Stimulated activated CD4-positive, alpha-beta T cell treated with anti-CD3 and anti-CD28 coated beads, Interleukin-1b, Interleukin-23, amount 100 ng/mL, for 1 hour (primary cell): ENCODE data around the gene SERINC5.
"Not testable (repeated sequence)": the region's sequence is repeated elsewhere in the genome, so short reads cannot be mapped to it uniquely, and the experiment has no call there.

ENCODE experiments used
- DNase-seq, 2 donors: peaks; one replicate each; pipeline ENCODE4 v3.0.0-alpha.2; 2020; ENCODE audit warnings: low read depth in 2 of 2

Gene SERINC5

DNA sequence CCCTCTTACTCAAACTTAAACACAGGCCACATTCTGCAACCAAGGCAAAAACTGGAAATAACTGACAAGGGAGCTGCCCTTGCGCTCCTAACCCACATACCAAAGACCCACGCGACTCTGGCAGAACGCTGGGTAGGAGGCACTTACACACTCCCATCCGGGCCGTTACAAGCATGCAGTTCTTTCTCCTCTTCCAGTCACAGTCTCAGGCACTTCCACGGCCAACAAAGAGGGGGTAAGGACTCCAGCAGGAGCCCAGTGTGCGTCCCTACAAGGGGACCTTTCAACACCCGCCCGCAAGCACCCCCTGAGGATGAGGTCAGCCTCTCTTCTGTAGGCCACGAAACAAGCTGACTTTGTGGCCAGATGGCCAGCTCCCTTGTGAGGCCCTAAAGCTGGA is 57.4 kb downstream of the SERINC5 start:
- DNase-seq: no peak

DNA sequence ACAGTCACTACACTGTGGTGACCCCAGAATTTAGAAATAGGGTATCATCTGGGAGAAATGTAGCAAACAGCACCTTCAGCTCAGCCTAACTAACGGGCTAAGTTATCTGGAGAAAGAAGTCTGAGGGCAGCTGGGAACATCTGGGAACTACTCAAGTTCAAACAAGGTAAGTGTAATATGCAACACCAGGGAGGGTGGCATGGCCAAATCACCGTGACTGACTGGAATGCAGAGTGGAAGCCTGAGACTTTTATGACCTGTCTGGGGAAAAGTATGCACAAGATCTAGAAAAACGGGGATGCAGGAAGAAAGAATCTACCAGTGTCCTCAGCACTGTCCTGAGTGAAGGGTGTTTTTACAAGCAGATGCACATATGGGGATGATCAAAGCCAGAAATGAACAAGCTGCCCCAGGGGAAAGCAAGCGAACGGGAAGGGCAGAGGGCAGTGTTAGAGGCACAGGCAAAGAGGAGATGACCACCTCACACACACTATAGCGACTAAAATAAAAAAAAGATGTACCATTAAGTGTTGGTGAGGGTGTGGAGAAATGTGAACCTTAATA is 59.9 kb downstream of the SERINC5 start:
- DNase-seq: no peak

DNA sequence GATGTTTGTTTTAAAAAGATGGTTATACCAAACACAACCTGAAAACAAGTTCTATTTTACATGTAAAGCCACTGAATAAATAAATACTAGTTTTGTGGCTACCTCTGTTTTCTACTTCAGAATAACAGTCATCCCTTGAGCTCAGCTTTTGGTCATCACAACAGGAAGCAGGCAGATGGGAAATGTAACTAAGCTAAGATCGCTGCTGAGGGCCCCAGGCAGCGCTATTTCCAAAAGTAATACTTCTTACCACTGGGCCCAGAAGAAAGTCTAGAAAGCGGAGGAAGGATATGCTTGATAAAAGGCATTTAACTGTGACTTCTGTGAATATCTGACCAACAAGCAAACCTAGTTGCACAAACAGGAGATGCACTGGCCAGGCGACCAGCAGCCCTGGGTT is 61.4 kb downstream of the SERINC5 start:
- no peak for DNase-seq

DNA sequence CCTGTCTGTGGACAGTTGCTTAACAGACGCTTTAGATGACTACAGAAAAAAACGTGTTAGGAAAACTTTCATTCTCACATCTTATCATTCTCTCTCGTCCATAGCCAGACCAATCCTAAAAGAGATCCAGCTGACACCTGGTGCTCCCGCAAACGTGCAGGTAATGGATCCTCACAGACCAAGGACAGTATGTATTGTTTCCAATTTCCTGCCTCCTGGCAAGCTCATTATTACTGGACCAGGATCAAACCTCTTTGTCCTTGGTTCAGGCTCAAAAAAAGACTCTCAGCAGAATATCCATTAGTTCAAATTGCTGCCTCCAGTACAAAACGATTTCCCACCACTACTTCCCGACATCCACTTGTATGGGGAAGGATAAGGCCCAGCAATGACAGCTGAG is 62.4 kb downstream of the SERINC5 start:
- DNase-seq: no peak

DNA sequence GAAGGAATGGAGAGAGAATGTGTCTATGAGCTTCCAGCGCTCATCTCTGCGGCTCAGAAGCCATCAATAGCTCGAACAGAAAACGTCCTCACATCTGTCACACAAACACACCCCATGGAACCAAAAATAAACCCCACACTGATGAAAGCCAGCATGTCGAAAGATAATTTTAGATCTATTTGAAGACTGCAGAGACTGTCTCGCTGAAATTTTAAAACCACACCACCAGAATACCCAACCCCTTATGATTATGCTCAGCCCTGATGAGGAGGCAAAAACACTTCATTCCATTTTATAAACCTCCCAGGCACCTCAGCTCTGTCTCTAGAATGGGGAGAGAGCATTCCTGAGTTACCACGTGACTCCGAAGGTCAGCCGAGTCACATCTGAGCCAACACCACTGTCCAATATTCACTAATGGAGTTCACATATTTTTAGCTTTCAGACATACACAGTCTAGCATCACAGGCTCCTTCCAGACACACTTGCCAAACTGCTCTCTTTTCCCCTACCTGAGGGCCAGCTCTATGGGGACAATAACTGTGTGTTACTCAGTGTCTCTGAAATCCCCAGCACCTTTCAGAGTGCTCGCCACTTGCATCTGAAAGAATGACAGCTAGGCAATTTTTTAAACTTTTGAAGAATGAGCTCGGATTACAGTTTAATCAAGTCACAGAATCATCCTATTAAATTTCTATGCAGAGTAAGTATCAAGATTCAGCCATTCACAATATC is 63.2 kb downstream of the SERINC5 start:
- no peak for DNase-seq

DNA sequence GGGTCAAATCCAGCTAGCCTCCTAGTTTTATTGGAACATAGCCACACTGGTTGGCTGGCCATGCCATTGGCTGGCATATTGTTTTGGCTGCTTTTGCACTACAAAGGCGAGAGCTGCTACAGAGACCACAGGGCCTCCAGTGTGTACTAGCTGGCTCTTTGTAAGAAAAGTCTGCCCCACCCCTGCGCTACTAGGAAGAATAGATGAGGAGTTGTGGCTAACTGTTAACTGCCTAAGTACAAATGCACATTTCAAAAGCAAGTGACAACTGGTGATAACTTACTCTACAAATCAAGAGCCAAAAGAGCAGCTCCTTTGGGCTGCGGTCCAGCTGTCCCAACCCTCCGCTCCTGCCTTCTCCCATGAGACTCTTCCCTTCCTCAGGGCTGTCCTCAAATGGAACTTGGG is 63.9 kb downstream of the SERINC5 start:
- DNase-seq: no peak

DNA sequence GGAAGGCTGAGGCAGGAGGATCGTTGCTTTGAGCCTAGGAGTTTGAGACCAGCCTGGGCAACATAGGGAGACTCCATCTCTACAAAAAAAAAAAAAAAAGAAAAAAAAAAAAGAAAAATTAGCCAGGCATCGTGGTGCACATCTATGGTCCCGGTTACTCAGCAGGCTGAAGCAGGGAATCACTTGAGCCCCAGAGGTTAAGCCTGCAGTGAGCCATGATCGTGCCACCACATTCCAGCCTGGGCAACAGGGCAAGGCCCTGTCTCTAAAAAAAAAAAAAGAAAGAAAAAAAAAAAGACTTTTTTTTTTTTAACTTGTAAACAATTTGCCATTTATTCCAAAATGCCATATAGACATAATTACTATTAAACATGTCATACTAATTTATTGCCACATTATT is 64.5 kb downstream of the SERINC5 start:
- DNase-seq: no peak

DNA sequence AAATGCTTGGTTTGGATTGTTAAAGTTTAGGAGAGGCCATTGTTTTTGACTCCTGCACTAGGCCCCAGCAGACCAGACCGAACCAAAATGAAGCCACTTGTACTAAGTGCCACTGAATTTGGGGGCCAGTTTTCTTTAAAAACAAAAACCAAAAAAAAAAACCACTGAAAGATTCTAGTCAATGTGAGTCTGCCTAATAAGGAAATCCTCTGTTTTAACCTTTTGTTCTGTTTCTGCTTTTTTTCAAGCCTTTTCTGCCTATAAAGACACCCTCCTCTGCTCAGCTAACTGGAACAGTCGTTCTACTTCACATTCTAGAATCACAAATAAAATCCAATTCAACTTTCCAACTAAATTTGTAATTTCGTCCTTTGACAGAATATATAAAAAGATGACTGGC is 64.9 kb downstream of the SERINC5 start:
- no peak for DNase-seq

DNA sequence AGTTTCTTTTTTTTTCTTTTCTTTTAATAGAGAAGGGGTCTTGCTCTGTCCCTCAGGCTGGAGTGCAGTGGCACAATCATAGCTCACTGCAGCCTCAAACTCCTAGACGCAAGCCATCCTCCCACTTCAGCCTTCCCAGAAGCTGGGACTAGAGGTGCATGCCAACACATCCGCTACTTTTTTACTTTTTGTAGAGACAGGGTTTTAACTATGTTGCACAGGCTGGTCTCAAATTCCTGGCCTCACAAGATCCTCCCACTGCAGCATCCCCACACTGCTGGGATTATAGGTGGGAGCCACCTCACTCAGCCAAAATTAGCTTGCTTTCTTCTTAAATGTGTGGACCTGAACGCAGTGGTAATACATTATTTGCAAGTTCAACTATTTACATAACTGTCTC is 66.1 kb downstream of the SERINC5 start:
- no peak for DNase-seq

DNA sequence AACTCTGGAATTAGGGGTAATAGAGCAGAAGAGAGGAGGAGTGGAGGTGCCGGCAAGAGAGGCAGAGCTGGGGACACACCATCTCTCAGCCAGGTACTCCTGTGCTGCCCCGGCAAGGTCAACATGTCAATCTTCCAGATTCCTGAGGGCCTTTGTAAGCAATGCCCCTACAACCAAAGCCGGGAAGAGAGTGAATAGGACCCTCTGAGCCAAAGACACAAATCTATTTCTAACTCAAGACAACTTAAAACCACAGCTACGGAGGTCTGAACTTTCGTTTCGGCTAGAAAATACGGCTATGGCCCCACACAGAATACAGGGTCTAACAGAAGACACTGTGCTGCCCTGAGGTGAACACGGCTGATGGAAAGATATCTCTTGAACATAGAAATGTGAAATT is 66.6 kb downstream of the SERINC5 start:
- DNase-seq: no peak

DNA sequence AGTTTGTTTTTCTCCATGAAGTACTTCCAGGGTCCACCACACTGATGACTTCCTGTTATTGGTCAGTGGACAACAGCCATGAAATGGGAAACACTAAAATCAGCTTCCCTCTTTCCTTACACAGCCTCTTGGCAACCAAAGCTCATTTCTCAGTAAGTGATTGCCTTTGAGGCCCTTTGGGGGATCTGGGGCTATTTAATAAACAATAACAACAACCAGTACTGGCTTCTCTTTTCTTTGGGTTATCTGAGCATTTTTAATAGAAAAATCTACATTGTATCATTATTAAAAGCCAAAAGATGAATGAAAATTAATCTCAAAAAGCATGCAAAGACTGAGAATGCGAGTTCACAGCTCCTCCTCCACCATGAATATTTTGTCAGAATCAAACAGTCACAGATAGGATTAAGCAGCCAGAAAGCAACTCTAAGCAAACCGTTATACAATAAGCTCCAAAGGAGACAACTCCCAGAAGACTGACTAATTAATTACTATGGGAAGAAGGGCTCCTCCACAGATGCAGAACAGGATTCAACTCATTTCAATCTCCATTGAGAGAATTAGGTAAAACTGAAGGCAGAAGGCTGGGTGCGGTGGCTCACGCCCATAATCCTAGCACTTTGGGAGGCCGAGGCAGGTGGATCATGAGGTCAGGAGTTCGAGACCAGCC is 68.3 kb downstream of the SERINC5 start:
- DNase-seq: no peak

DNA sequence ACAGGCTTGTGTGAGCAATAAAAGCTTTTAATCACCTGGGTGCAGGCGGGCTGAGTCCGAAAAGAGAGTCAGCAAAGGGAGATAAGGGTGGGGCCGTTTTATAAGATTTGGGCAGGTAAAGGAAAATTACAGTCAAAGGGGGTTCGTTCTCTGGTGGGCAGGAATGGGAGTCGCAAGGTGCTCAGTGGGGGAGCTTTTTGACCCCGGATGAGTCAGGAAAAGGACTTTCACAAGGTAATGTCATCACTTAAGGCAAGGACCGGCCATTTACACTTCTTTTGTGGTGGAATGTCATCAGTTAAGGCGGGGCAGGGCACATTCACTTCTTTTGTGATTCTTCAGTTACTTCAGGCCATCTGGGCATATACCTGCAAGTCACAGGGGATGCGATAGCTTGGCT is 70.3 kb downstream of the SERINC5 start:
- DNase-seq: not testable (repeated sequence)

DNA sequence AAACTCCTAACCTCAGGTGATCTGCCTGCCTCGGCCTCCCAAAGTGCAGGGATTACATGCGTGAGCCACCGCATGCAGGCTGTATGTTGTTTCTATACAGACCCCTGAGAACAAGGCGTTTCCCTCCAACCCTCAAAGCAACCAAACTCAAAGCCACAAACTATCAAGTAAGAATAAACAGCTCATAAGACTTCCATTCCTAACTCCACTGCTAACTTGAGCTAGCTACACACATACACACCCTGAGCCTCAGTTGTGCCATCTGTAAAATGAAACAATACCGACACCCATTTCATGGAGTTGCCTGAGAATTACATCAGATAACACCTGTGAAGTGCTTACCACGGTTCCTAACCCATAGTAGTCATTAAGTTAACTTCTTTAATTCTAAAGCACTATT is 70.8 kb downstream of the SERINC5 start:
- no peak for DNase-seq

DNA sequence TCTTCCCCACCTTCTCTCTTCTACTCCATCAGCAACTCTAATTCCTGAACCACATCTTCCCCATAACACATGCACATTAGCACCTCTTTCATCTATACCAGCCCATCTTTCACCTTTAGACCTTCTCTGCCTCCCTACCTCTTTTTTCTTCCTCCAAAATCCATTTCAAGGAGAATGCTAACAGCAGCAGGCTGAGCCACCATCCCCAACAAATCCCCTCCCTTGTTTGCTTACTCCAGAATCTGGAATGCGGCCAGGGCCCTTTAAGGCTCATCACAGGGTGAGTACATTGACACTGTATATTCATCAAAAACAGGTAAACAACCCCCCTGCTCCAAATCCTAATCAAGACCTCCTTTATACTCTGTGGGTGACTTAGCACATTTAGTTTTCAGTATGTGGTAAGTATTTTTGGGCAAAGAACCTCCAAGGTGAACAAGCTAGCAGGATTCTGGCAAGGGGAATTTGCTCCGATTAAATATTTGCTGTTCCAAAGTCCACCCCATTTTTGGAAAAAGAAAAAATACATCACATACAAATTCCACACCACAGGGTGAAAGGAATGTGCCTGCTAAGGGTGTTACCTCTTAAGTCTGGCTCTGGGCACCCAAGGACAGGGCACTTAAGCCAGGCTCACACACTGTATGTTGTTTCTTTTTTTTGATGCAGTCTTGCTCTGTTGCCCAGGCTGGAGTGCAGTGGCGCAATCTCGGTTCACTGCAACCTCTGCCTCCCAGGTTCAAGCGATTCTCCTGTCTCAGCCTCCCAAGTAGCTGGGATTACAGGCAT is 71.4 kb downstream of the SERINC5 start:
- no peak for DNase-seq

DNA sequence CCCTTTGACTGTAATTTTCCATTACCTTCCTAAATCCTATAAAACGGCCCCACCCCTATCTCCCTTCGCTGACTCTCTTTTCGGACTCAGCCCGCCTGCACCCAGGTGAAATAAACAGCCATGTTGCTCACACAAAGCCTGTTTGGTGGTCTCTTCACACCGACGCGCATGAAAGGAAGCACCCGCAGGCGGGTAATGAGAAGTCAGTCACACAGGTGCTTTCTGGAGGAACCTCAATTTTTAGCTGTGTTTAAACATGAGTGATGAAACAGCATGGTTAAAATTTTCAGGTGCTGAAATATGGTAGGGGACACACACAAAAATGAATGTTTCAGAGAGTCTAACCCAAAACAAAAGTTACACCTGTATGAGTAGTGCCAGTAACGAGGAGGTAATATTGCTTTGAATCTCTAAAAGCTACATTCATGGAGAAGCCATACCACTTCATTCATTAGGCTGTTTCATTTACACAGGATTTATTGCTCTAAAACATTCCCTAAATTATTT is 72.1 kb downstream of the SERINC5 start:
- DNase-seq: not testable (repeated sequence)

DNA sequence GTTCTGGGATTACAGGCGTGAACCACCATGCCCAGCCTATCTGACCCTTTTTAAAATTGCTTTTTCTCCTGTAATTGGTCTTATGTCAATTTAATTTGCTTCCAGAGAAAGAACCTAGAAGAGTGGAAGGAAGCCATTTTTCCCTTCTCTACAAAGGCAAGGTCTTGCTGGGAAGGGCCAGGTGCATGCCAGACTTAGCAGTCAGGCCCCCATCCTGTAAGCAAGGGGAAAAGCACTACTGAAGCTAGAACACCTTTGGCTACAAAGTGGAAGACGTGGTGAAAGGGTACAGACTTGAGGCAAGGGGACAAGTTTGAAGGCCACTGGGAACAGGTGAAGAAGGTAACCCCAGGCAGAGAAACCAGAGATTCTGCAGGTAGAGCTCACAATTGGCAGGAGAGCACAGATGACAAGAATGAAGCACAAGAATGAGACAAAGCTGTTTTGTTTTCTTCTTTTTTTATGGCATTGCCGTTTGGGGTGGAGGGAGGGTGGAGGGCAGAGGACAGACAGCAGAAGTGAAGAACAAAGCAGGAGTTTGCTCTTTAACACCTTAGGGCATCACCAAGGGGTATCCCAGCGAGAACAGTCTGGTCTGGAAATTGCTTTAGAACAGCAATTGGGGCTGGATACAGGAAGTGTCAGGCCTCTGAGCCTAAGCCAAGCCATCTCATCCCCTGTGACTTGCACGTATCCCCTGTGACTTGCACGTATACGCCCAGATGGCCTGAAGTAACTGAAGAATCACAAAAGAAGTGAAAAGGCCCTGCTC is 72.9 kb downstream of the SERINC5 start:
- no peak for DNase-seq

DNA sequence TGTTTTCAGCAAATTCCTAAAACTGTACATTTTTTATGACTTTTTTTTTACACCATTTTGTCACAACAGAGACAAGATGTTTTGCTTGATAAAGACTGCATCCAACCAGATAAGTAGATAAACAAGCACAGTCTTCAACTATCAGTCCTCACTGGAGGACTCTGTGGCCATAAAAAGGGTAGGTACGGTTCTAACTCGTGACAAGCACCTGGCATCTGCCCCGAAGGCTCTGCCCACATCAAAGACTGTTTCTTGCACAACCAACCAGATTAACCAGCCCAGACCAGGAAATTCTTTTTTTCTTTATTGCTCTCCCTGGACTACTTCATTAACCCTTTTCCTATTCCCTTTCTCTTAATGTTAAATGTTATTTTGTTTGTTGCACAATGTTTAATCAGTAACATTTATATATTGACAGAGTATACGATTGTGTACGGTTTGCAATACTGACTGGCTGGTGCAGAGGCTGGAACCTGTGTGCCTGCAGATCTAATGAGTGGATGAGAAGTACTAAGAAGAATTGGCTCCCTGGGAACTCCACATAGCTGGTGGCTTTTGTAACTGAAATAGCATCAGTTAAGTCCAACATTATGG is 74.1 kb downstream of the SERINC5 start:
- no peak for DNase-seq

DNA sequence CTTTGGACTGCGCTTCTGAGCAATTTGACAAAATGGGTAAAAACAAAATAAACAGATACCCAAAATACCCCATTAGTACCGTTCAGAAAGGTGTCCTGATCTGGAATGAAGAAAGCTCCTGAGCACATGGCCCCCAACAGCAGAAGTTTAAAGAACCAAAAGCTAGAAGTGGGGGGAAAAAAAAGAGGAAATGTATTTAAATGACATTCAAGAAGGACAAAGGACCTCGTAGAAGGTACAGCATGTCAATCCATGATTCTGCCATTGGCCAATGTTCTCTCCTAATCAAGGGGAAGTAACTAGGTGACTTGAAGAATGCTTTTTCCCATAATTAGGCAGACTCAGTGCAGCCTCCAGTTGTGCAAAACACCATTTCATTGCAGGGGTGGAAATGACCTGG is 78.6 kb downstream of the SERINC5 start:
- DNase-seq: no peak

DNA sequence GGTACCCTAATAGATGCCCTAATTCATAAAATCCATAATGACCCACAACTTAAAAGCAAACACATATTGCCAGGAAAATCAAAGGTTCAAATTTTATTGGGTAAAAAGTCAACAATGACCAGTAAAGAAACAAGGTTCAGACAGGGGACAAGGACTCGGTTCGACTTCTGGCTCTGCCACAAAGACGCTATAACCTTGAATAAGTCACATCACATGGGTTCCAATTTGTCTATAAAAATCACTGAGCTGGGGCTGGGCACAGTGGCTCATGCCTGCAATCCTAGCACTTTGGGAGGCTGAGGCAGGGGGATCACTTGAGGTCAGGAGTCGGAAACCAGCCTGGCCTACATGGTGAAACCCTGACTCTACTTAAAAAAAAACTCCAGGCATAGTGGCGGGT is 80.5 kb downstream of the SERINC5 start:
- no peak for DNase-seq

DNA sequence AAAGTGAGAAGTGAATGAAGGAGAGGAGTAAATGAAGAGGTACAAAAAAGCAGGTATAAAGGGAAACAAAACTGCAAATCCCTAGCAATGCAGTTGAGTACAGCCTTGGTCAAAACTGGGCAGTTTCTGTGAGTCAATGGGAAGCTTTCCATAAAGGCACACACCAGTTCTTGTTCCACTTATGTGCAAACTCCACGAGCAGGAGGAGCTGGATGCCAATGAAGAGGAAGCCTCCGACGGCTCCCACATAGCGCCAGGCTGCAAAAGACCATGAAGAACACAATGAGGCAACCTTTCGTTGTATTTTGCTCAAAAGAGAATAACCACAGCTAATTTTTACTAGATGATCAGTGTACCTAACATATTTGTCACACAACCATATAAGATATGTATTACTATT is 81.1 kb downstream of the SERINC5 start:
- no peak for DNase-seq

DNA sequence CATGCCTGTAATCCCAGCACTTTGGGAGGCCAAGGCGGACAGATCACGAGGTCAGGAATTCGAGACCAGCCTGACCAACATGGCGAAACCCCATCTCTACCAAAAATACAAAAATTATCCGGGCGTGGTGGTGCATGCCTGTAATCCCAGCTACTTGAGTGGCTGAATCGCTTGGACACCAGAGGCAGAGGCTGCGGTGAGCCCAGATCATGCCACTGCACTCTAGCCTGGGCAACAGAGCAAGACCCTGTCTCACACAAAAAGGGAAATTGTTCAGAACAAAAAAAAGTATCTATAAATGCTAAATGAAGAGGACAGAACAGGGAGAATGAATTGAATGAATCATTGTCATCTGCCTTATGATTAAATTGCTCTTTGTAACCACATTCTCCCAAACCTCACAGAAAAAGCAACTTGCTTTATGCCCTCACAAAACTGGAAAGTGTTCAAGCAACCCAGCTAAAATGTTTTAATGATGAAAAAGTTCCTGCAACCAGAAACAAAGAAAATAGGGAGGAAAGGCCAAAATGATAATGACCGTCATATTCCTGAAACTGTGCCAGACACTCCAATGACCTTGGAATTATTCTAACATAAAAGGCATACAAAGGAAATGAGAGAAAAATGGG is 83.7 kb downstream of the SERINC5 start:
- no peak for DNase-seq
